Naive thymus-derived CD4-positive, alpha-beta T cell (primary cell): ENCODE measurements around the gene SRMS. TPM values are rescaled to one million over a fixed set of nuclear protein-coding genes. Genes with fewer than 3 reads are reported as not detected.
A peak's percentile ranks its signal among the peaks of the same experiment; 100 is the strongest.
"Not testable (repeated sequence)": the region's sequence is repeated elsewhere in the genome, so short reads cannot be mapped to it uniquely, and the experiment has no call there.

Source experiments
- ATAC-seq: fragments of 150-1000 bp; cut with Tn5 transposase; 2 replicates; pipeline ENCODE4 v1.10.0; 2021; ENCODE audit warnings: mild to moderate bottlenecking, moderate library complexity
- CTCF ChIA-PET: fragments of 350-600 bp; sonication (Branson Sonifier 250); formaldehyde crosslinking; loops from one replicate; lab custom pipeline; 2021; ENCODE audit warnings: antibody characterized with exemption; lab: Charles Lee
- POLR2A ChIA-PET: fragments of 350-600 bp; sonication (Branson Sonifier 250); formaldehyde crosslinking; loops from one replicate; lab custom pipeline; 2021; ENCODE audit warnings: antibody characterized with exemption, inconsistent platforms; lab: Charles Lee
- DNase-seq, 9 donors: peaks; one replicate each; pipeline versions ENCODE4 v3.0.0 to v3.0.0-alpha.2; 2020 to 2022; ENCODE audit warnings: mixed read lengths in 1 of 9
- H3K27ac ChIP-seq: one replicate; pipeline ENCODE4 v1.7.0; 2013; ENCODE audit warnings: mild to moderate bottlenecking, low read depth, low read length, moderate library complexity
- H3K27me3 ChIP-seq, 2 donors: one replicate each; pipeline ENCODE4 v1.7.0; 2013; ENCODE audit warnings: low read length in 2 of 2, mild to moderate bottlenecking in 2 of 2, moderate library complexity in 2 of 2; ENCODE audit not compliant: control insufficient read depth in 2 of 2, insufficient read depth in 2 of 2
- H3K36me3 ChIP-seq, 3 experiments: 1 replicate in 2 of 3; 2 replicates in 1 of 3; pipeline ENCODE4 v1.7.0; 2013; ENCODE audit warnings: low read length in 3 of 3, mild to moderate bottlenecking in 3 of 3, moderate library complexity in 1 of 3; ENCODE audit not compliant: insufficient read depth in 3 of 3, control insufficient read depth in 2 of 3
- H3K4me1 ChIP-seq, 2 donors: one replicate each; pipeline ENCODE4 v1.7.0; 2013; ENCODE audit warnings: low read length in 2 of 2, mild to moderate bottlenecking in 2 of 2, moderate library complexity in 1 of 2; ENCODE audit not compliant: control insufficient read depth in 2 of 2, insufficient read depth in 2 of 2
- H3K4me3 ChIP-seq: 2 replicates; pipeline ENCODE4 v1.7.0; 2013; ENCODE audit warnings: mild to moderate bottlenecking, low read length
- H3K9me3 ChIP-seq, 3 experiments: 1 replicate in 2 of 3; 2 replicates in 1 of 3; pipeline ENCODE4 v1.7.0; 2013; ENCODE audit warnings: low read length in 3 of 3; ENCODE audit not compliant: control insufficient read depth in 2 of 3
- H3K27ac Mint-ChIP-seq, 9 donors: one replicate each; pipeline ENCODE4 v1.8.0; 2020 to 2022; ENCODE audit warnings: mixed read lengths in 9 of 9, mild to moderate bottlenecking in 8 of 9, moderate library complexity in 5 of 9, inconsistent platforms in 2 of 9
- H3K27me3 Mint-ChIP-seq, 5 donors: one replicate each; pipeline ENCODE4 v1.8.0; 2021 to 2022; ENCODE audit warnings: mixed read lengths in 5 of 5, mild to moderate bottlenecking in 1 of 5
- H3K36me3 Mint-ChIP-seq, 5 donors: one replicate each; pipeline ENCODE4 v1.8.0; 2020 to 2022; ENCODE audit warnings: mixed read lengths in 5 of 5, mild to moderate bottlenecking in 3 of 5, inconsistent platforms in 1 of 5
- H3K4me1 Mint-ChIP-seq, 7 donors: one replicate each; pipeline ENCODE4 v1.8.0; 2020 to 2022; ENCODE audit warnings: mixed read lengths in 7 of 7, mild to moderate bottlenecking in 3 of 7, inconsistent platforms in 1 of 7
- H3K4me3 Mint-ChIP-seq, 10 donors: one replicate each; pipeline ENCODE4 v1.8.0; 2020 to 2022; ENCODE audit warnings: mild to moderate bottlenecking in 10 of 10, mixed read lengths in 10 of 10, moderate library complexity in 6 of 10, inconsistent platforms in 2 of 10
- H3K9me3 Mint-ChIP-seq, 11 donors: one replicate each; pipeline ENCODE4 v1.8.0; 2020 to 2022; ENCODE audit warnings: mixed read lengths in 11 of 11, mild to moderate bottlenecking in 4 of 11, inconsistent platforms in 1 of 11, moderate library complexity in 1 of 11
- intact Hi-C, 2 donors: fragments of 100-400 bp; cut with micrococcal nuclease; formaldehyde crosslinking; loops; one replicate each; pipeline ENCODE4 v1.15.1; 2023
- polyA plus RNA-seq, 2 donors: library from polyadenylated mRNA; unstranded; fragments of 300-500 nt; fragmentation: Illumina TruSeq; gene quantifications; one replicate each; pipeline ENCODE4 v1.2.3, GENCODE V29; 2021
- total RNA-seq, 6 experiments: library from RNA in 5 of 6; stranded (reverse) in 5 of 6; gene quantifications; 1 replicate in 5 of 6; 2 replicates in 1 of 6; pipeline ENCODE4 v1.2.3 and lab custom pipeline; 2021 to 2026

SRMS gene
- total and polyA plus RNA-seq, 7 experiments from 2014 or later = 0.24 TPM; not detected in 6

- Histone ChIP-seq H3K27ac (peak within 1 kb of the TSS; percentile 58), H3K36me3 (peaks cover 0 to 12% (median 0%) of the 10 kb centered on the region in 3 experiments), H3K27me3 (no peaks in the 10 kb centered on the region), H3K4me1 (peaks cover 12 to 14% of the 10 kb centered on the region in 2 donors), H3K9me3 (no peaks in the 10 kb centered on the region), H3K4me3 (peak within 1 kb of the TSS; percentile 53)
- Mint-ChIP-seq H3K27me3 (peaks cover 0 to 22% (median 0%) of the 10 kb centered on the region in 5 donors), H3K27ac (peak within 1 kb of the TSS in 8 of 9 donors; percentile 14 to 92 (median 54)), H3K9me3 (peaks cover 0 to 2% (median 0%) of the 10 kb centered on the region in 11 donors), H3K36me3 (no peaks in the 10 kb centered on the region), H3K4me3 (peak within 1 kb of the TSS; percentile 67 to 89 (median 82)), H3K4me1 (peaks cover 2 to 14% (median 5%) of the 10 kb centered on the region in 7 donors)
- POLR2A ChIA-PET = interaction anchor here (0.9 to 2.4 kb wide), 7 partner anchors 22 to 301 kb away, joined by 3 to 7 read pairs (median 4); partner anchors contain the start of gene RTEL1
- ATAC-seq (peak; percentile 91), DNase-seq (peak in 8 of 9 donors; percentile 32 to 58 (median 44))
- CTCF ChIA-PET = interaction anchor here (0.5 kb wide), 1 partner anchor 327 kb away, joined by 5 read pairs; no protein-coding TSS in a partner anchor
- intact Hi-C loops = loop anchor here in 1 of 2 donors (1.0 kb wide), 1 partner anchor 53 kb away; the partner anchor contains the start of gene GMEB2
Observed at GRCh38 chr20:63574156-63574828, 26.7 kb upstream of the SRMS start, which contains the start of gene HELZ2. Gene HELZ2, minus strand, starts transcription at chr20:63574239. Its CDS starts 1,854 bp downstream, at chr20:63572385.

- DNase-seq (no peak), ATAC-seq (peak; percentile 34)
- peak overlapping the region in 8 of 9 donors; percentile 14 to 92 (median 54) for H3K27ac Mint-ChIP-seq
- Histone ChIP-seq H3K9me3 (no peaks in the 10 kb centered on the region), H3K36me3 (peaks cover 0 to 12% (median 0%) of the 10 kb centered on the region in 3 experiments), H3K4me3 (peak overlapping the region; percentile 53), H3K27ac (peak overlapping the region; percentile 58), H3K4me1 (peaks cover 18 to 20% of the 10 kb centered on the region in 2 donors), H3K27me3 (no peaks in the 10 kb centered on the region)
- peak overlapping the region; percentile 67 to 89 (median 82) for H3K4me3 Mint-ChIP-seq
- peaks cover 4 to 20% (median 11%) of the 10 kb centered on the region in 7 donors for H3K4me1 Mint-ChIP-seq
- no peaks in the 10 kb centered on the region for H3K36me3 Mint-ChIP-seq
- peaks cover 0 to 19% (median 0%) of the 10 kb centered on the region in 5 donors for H3K27me3 Mint-ChIP-seq
- peaks cover 0 to 2% (median 0%) of the 10 kb centered on the region in 11 donors for H3K9me3 Mint-ChIP-seq
- intact Hi-C loops = loop anchor here in 1 of 2 donors (1.0 kb wide), 1 partner anchor 54 kb away; the partner anchor contains the start of gene GMEB2
- CTCF ChIA-PET = interaction anchor here (0.5 kb wide), 1 partner anchor 328 kb away, joined by 5 read pairs; no protein-coding TSS in a partner anchor
- POLR2A ChIA-PET = interaction anchor here (0.9 to 2.4 kb wide), 7 partner anchors 21 to 302 kb away, joined by 3 to 7 read pairs (median 4); partner anchors contain the start of gene RTEL1
Observed at GRCh38 chr20:63573647-63574131, 26.1 kb upstream of the SRMS start.

- Mint-ChIP-seq H3K36me3 (no peaks in the 10 kb centered on the region), H3K4me1 (peaks cover 5 to 26% (median 17%) of the 10 kb centered on the region in 7 donors), H3K4me3 (peak overlapping the region; percentile 67 to 89 (median 82)), H3K27me3 (peaks cover 0 to 19% (median 0%) of the 10 kb centered on the region in 5 donors), H3K9me3 (peaks cover 0 to 2% (median 0%) of the 10 kb centered on the region in 11 donors), H3K27ac (peak overlapping the region in 6 of 9 donors; percentile 14 to 92 (median 54))
- intact Hi-C loops = no loop called here
- Histone ChIP-seq H3K4me3 (peak overlapping the region; percentile 53), H3K27ac (peak overlapping the region; percentile 58), H3K4me1 (peaks cover 24 to 26% of the 10 kb centered on the region in 2 donors), H3K27me3 (no peaks in the 10 kb centered on the region), H3K9me3 (no peaks in the 10 kb centered on the region), H3K36me3 (peaks cover 0 to 12% (median 0%) of the 10 kb centered on the region in 3 experiments)
- ATAC-seq = no peak
- POLR2A ChIA-PET = interaction anchor here (1.2 to 2.4 kb wide), 2 partner anchors 20 to 303 kb away, joined by 3 to 6 read pairs; no protein-coding TSS in a partner anchor
- CTCF ChIA-PET = no interaction called here
- DNase-seq = no peak
Observed at GRCh38 chr20:63572788-63573646, 25.5 kb upstream of the SRMS start.

- CTCF ChIA-PET = no interaction called here
- peaks cover 0 to 3% (median 0%) of the 10 kb centered on the region in 5 donors for H3K36me3 Mint-ChIP-seq
- H3K4me1 Mint-ChIP-seq = peaks cover 13 to 34% (median 25%) of the 10 kb centered on the region in 7 donors
- POLR2A ChIA-PET = no interaction called here
- H3K27ac ChIP-seq = no peak overlapping the region
- peaks cover 0 to 12% (median 0%) of the 10 kb centered on the region in 5 donors for H3K27me3 Mint-ChIP-seq
- DNase-seq (no peak), ATAC-seq (no peak)
- no peak overlapping the region for H3K4me3 ChIP-seq
- H3K36me3 ChIP-seq = peaks cover 0 to 12% (median 0%) of the 10 kb centered on the region in 3 experiments
- peak overlapping the region in 1 of 10 donors; percentile 28 for H3K4me3 Mint-ChIP-seq
- no peaks in the 10 kb centered on the region for H3K27me3 ChIP-seq
- intact Hi-C loops = no loop called here
- no peak overlapping the region for H3K27ac Mint-ChIP-seq
- peaks cover 0 to 2% (median 0%) of the 10 kb centered on the region in 11 donors for H3K9me3 Mint-ChIP-seq
- no peaks in the 10 kb centered on the region for H3K9me3 ChIP-seq
- peaks cover 32 to 33% of the 10 kb centered on the region in 2 donors for H3K4me1 ChIP-seq
Observed at GRCh38 chr20:63572071-63572787, 24.7 kb upstream of the SRMS start.

- H3K27me3 Mint-ChIP-seq, ATAC-seq, intact Hi-C loops, H3K27ac Mint-ChIP-seq, H3K36me3 Mint-ChIP-seq, DNase-seq, H3K27me3 ChIP-seq, H3K27ac ChIP-seq, H3K4me3 Mint-ChIP-seq, H3K4me3 ChIP-seq, H3K9me3 ChIP-seq, H3K9me3 Mint-ChIP-seq: not testable (repeated sequence)
- H3K4me1 ChIP-seq = peaks cover 33 to 35% of the 10 kb centered on the region in 2 donors
- CTCF ChIA-PET = interaction anchor here (0.7 kb wide), 1 partner anchor 8 kb away, joined by 6 read pairs; no protein-coding TSS in a partner anchor
- POLR2A ChIA-PET = interaction anchor here (0.7 kb wide), 1 partner anchor 14 kb away, joined by 3 read pairs; no protein-coding TSS in a partner anchor
- peaks cover 0 to 12% (median 0%) of the 10 kb centered on the region in 3 experiments for H3K36me3 ChIP-seq
- H3K4me1 Mint-ChIP-seq = peaks cover 9 to 34% (median 21%) of the 10 kb centered on the region in 7 donors
Observed at GRCh38 chr20:63571087-63571478, 23.5 kb upstream of the SRMS start.
